Naive B cell (primary cell): ENCODE data around the gene LIFR. TPM values are rescaled to one million over a fixed set of nuclear protein-coding genes. Genes with fewer than 3 reads are reported as not detected.
"Not testable (repeated sequence)": the region's sequence is repeated elsewhere in the genome, so short reads cannot be mapped to it uniquely, and the experiment has no call there.

ENCODE experiments used
- ATAC-seq, 2 donors: fragments of 150-1000 bp; cut with Tn5 transposase; 2 replicates each; pipeline ENCODE4 v1.10.0; 2021; ENCODE audit warnings: low read depth in 2 of 2, mild to moderate bottlenecking in 2 of 2, moderate library complexity in 2 of 2
- DNase-seq: peaks from one replicate; pipeline ENCODE4 v3.0.0; 2022
- H3K27ac Mint-ChIP-seq, 6 donors: one replicate each; pipeline ENCODE4 v1.8.0; 2020 to 2022; ENCODE audit warnings: mild to moderate bottlenecking in 6 of 6, mixed read lengths in 6 of 6, moderate library complexity in 5 of 6, inconsistent platforms in 2 of 6
- H3K27me3 Mint-ChIP-seq, 3 donors: one replicate each; pipeline ENCODE4 v1.8.0; 2021 to 2022; ENCODE audit warnings: mixed read lengths in 3 of 3, mild to moderate bottlenecking in 1 of 3
- H3K36me3 Mint-ChIP-seq, 2 donors: one replicate each; pipeline ENCODE4 v1.8.0; 2020 to 2022; ENCODE audit warnings: mixed read lengths in 2 of 2, inconsistent platforms in 1 of 2, mild to moderate bottlenecking in 1 of 2
- H3K4me1 Mint-ChIP-seq, 3 donors: one replicate each; pipeline ENCODE4 v1.8.0; 2020 to 2022; ENCODE audit warnings: mixed read lengths in 3 of 3, inconsistent platforms in 1 of 3, mild to moderate bottlenecking in 1 of 3, moderate library complexity in 1 of 3
- H3K4me3 Mint-ChIP-seq, 8 donors: one replicate each; pipeline ENCODE4 v1.8.0; 2020 to 2022; ENCODE audit warnings: mild to moderate bottlenecking in 8 of 8, mixed read lengths in 8 of 8, moderate library complexity in 8 of 8, inconsistent platforms in 2 of 8
- H3K9me3 Mint-ChIP-seq, 7 donors: one replicate each; pipeline ENCODE4 v1.8.0; 2020 to 2022; ENCODE audit warnings: mixed read lengths in 7 of 7, mild to moderate bottlenecking in 5 of 7, inconsistent platforms in 2 of 7, moderate library complexity in 1 of 7
- polyA plus RNA-seq, 6 donors: library from polyadenylated mRNA; unstranded; fragments of 300-500 nt; fragmentation: Illumina TruSeq; gene quantifications; one replicate each; pipeline ENCODE4 v1.2.3, GENCODE V29; 2021; ENCODE audit warnings: low read depth in 6 of 6

The LIFR gene
- not detected for polyA plus RNA-seq

DNA sequence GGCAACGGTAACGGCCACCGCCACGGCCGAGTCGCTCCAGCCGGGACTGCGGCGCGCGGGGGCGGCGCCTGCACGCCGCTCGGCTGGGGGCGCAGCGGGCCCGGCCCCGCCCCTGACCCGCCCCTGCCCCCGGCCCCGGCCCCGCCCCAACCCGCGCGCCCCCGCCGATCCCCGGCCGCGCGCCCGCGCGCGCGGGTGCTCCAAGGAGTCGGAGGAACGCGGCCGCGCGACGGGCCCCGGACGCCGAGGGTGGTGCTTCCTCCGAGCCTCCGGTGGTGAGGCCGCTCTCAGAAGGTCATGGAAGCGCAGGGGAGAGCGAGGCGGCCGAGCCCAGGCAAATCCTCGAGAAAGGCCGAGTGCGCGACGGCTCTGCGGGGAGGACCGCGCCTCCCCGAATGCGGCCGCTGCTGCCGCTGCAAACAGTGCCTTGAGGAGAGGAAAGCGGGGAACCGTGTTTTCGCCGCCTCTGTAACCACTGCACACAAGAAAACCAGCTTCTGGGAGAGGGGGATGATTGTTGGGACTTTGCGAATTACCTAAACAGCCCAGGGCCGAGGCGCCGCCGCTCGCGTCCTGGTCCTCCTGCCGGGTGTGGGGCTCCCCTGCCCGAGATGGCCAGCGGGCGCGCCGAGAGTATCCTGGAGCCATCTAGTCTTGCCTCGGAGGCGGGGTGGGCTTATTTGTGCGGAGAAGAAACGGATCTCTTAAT, at the start of gene LIFR:
Gene LIFR, minus strand, starts transcription at position 48 of the 709 bp plus-strand sequence. CDS start 25,999 bp downstream, outside the sequence.
- Mint-ChIP-seq H3K9me3 (peaks cover 0 to 4% (median 0%) of the 10 kb centered on the region in 7 donors), H3K27me3 (peaks cover 54 to 67% (median 58%) of the 10 kb centered on the region in 3 donors), H3K36me3 (no peaks in the 10 kb centered on the region), H3K4me1 (peaks cover 7 to 12% (median 9%) of the 10 kb centered on the region in 3 donors), H3K4me3 (peak within 1 kb of the TSS; percentile 67 to 89 (median 78)), H3K27ac (no peak within 1 kb of the TSS)
- DNase-seq (no peak), ATAC-seq (peak; percentile 20 to 27)

DNA sequence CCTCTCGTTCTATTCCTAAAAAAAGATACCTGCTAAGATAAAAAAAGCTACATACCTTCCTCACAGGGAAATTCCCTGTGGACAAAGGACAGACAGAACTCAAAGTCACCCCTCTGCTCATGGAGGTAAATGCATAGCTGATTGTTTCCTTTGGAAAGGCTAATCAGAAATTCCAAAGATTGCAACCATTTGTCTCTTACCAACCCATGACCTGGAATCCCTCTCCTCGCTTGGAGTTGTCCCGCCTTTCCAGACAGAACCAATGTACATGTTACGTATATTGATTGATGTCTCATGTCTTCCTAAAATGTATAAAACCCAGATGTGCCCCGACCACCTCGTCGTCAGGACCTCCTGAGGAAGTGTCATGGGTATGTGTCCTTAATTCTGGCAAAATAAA, 49.2 kb upstream of the LIFR start:
- ATAC-seq (no peak), DNase-seq (no peak)
- Mint-ChIP-seq H3K4me3 (no peak overlapping the region), H3K27ac (no peak overlapping the region), H3K36me3 (no peaks in the 10 kb centered on the region), H3K4me1 (no peaks in the 10 kb centered on the region), H3K9me3 (peaks cover 0 to 3% (median 0%) of the 10 kb centered on the region in 7 donors), H3K27me3 (peaks cover 6 to 17% (median 8%) of the 10 kb centered on the region in 3 donors)

DNA sequence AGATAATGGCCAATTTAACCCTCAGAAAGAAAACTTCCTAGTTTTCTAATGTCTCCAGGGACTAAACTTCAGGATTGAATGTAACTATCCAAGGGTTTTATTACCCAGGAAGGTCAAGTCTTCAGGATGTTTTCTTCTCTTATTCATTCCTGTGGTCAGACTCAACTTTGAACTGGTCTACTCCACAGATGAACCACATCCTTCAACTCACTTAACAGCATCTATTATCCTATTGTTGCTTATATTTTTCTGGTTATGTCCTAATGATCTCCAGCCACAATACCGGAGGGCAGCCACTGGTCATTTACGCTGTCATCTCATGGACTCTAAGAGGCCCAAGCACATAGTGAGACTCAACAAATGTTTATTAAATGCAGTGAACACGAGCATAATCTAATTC, 47.2 kb upstream of the LIFR start:
- Mint-ChIP-seq H3K4me3 (no peak overlapping the region), H3K27ac (no peak overlapping the region), H3K36me3 (no peaks in the 10 kb centered on the region), H3K4me1 (no peaks in the 10 kb centered on the region), H3K27me3 (peaks cover 6 to 19% (median 11%) of the 10 kb centered on the region in 3 donors), H3K9me3 (peaks cover 0 to 5% (median 2%) of the 10 kb centered on the region in 7 donors)
- no peak for ATAC-seq
- no peak for DNase-seq

GRCh38 chr5:38602641-38603040, 46.2 kb upstream of the LIFR start:
- Mint-ChIP-seq H3K27me3 (peaks cover 8 to 20% (median 14%) of the 10 kb centered on the region in 3 donors), H3K4me1 (no peaks in the 10 kb centered on the region), H3K4me3 (no peak overlapping the region), H3K9me3 (peaks cover 0 to 5% (median 3%) of the 10 kb centered on the region in 7 donors), H3K27ac (no peak overlapping the region), H3K36me3 (no peaks in the 10 kb centered on the region)
- ATAC-seq (no peak), DNase-seq (no peak)

- no peaks in the 10 kb centered on the region for H3K36me3 Mint-ChIP-seq
- H3K4me3 Mint-ChIP-seq, result no peak overlapping the region
- peaks cover 12 to 20% (median 15%) of the 10 kb centered on the region in 3 donors for H3K27me3 Mint-ChIP-seq
- no peak for DNase-seq
- ATAC-seq, result no peak
- H3K4me1 Mint-ChIP-seq, result no peaks in the 10 kb centered on the region
- H3K27ac Mint-ChIP-seq, result peak overlapping the region in 1 of 6 donors; percentile 13
- peaks cover 0 to 5% (median 2%) of the 10 kb centered on the region in 7 donors for H3K9me3 Mint-ChIP-seq
Measured at GRCh38 chr5:38601863-38602298, 45.4 kb upstream of the LIFR start.

DNA sequence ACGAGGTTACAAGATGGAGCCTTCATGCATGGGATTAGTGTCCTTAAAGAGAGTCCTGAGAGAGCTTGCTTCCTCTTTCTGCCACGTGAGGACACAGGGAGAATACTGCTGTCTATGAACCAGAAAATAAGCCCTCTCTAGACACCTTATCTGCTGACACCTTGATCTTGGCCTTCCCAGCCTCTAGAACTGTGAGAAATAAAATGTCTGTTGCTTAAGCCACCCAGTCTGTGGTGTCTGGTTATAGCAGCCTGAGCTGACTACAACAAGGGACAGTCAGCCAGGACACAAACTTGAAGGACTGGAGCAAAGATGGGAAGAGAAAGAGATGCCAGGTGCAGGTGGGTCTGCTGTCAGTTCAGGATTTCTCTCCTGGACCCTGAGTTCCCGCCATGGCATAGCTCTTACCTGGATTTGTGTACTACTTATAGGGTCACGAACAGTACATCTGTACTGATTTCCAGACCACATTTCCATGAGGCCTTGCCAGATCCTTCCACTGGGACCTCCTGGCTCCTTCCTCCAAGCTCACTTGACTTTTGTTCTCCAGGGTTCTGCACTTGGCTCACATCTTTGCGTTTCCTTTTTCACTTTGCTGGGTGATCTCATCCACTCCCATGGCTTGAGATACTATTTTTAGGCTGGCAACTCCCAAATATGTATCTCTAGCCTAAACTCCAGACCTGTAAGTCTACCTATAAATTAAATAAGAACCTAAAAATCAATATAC, 44.9 kb upstream of the LIFR start:
- DNase-seq (no peak), ATAC-seq (no peak)
- H3K36me3 Mint-ChIP-seq, result no peaks in the 10 kb centered on the region
- peaks cover 0 to 5% (median 2%) of the 10 kb centered on the region in 7 donors for H3K9me3 Mint-ChIP-seq
- H3K4me3 Mint-ChIP-seq, result peak overlapping the region in 1 of 8 donors; percentile 11
- no peaks in the 10 kb centered on the region for H3K4me1 Mint-ChIP-seq
- peaks cover 12 to 20% (median 16%) of the 10 kb centered on the region in 3 donors for H3K27me3 Mint-ChIP-seq
- no peak overlapping the region for H3K27ac Mint-ChIP-seq

GRCh38 chr5:38600329-38601045, 44.0 kb upstream of the LIFR start:
- Mint-ChIP-seq H3K4me3 (peak overlapping the region in 1 of 8 donors; percentile 6), H3K27me3 (peaks cover 12 to 20% (median 17%) of the 10 kb centered on the region in 3 donors), H3K9me3 (peaks cover 0 to 5% (median 2%) of the 10 kb centered on the region in 7 donors), H3K4me1 (no peaks in the 10 kb centered on the region), H3K36me3 (no peaks in the 10 kb centered on the region), H3K27ac (no peak overlapping the region)
- DNase-seq (no peak), ATAC-seq (no peak)

DNA sequence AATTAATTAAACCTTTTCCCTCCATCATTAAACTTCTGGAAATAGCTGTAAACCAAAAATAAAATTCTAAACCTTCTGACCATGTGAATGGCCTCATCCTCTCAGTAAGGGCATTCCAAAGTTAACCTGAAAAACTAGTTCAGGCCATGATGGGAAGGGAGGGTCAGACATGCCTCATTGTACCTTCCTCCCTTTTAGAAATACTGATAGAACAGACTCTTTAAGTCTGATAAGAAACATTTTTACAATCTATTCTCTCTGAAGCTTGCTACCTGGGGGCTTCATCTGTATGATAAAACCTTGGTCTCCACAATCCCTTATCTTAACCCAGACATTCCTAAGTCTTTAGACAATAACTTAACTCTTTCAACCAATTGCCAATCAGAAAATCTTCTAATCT, 43.3 kb upstream of the LIFR start:
- H3K27ac Mint-ChIP-seq, ATAC-seq, DNase-seq, H3K9me3 Mint-ChIP-seq, H3K4me1 Mint-ChIP-seq, H3K36me3 Mint-ChIP-seq, H3K4me3 Mint-ChIP-seq: not testable (repeated sequence)
- peaks cover 18 to 24% (median 22%) of the 10 kb centered on the region in 3 donors for H3K27me3 Mint-ChIP-seq

DNA sequence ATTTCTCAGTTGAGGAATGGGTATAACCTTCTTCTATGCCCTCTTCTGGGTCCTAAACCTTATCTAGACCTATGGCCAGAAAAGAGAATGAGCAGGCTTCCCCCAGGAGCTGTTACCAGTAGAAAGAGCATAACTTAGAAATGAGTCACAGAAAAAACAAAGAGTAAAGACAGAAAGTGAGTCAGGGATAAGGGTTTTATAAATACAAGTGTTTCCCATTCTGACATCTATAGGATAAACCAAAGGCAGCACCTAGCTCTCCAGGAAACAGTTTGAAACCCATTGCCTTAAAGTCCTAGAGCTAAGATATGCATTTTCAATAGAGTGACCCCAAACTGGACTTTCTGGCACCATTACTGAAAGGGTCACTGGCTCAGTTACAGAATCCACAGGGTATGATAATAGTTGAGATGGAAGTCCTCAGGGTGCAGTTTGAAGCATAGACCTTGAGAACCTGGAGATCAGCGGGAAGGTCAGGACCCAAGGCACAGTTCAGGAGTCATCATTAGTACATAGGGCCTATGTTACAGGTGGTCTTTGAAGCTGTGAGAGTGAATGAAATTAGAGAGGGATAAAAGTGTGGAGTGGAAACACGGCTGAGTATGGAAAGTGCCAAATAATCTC, 42.7 kb upstream of the LIFR start:
- no peak for ATAC-seq
- no peak for DNase-seq
- H3K27me3 Mint-ChIP-seq, result peaks cover 18 to 30% (median 22%) of the 10 kb centered on the region in 3 donors
- H3K4me1 Mint-ChIP-seq, result no peaks in the 10 kb centered on the region
- H3K36me3 Mint-ChIP-seq, result no peaks in the 10 kb centered on the region
- H3K27ac Mint-ChIP-seq, result no peak overlapping the region
- no peak overlapping the region for H3K4me3 Mint-ChIP-seq
- H3K9me3 Mint-ChIP-seq, result peaks cover 0 to 7% (median 2%) of the 10 kb centered on the region in 7 donors

DNA sequence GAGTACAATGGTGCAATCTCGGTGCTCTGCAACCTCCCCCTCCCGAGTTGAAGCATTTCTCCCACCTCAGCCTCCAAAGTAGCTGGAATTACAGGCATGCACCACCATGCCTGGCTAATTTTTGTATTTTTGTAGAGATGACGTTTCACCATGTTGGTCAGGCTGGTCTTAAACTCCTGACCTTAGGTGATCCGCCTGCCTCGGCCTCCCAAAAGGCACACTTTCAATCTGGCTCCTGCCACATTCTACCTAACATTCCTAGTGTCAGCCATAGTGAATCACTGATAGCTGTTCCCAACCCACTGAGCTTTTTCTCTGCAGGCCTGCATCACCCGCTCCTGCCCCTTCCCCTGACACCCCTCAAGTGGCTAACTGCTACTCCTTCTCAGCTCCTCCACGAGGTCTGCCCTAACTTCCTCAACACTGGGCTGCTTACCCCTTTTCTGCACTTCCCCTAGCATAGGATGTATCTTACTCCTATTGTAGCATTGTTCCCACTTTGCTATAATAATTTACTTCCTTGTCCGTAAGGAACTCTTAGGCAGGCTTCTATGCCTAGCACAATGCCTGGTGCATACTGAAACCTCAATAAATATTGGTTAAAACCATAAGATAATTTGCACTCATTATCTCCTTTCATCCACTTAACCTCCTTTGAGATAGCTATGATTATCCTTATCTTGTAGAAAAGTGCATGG, 42.0 kb upstream of the LIFR start:
- Mint-ChIP-seq H3K9me3 (peaks cover 0 to 8% (median 2%) of the 10 kb centered on the region in 7 donors), H3K27me3 (peaks cover 22 to 35% (median 24%) of the 10 kb centered on the region in 3 donors), H3K36me3 (no peaks in the 10 kb centered on the region), H3K27ac (no peak overlapping the region), H3K4me3 (no peak overlapping the region), H3K4me1 (no peaks in the 10 kb centered on the region)
- ATAC-seq (no peak), DNase-seq (no peak)

GRCh38 chr5:38596981-38597380, 40.5 kb upstream of the LIFR start:
- Mint-ChIP-seq H3K36me3 (no peaks in the 10 kb centered on the region), H3K4me3 (no peak overlapping the region), H3K27me3 (peaks cover 17 to 35% (median 29%) of the 10 kb centered on the region in 3 donors), H3K4me1 (no peaks in the 10 kb centered on the region), H3K27ac (no peak overlapping the region), H3K9me3 (peaks cover 0 to 7% (median 2%) of the 10 kb centered on the region in 7 donors)
- ATAC-seq, result no peak
- DNase-seq, result no peak

DNA sequence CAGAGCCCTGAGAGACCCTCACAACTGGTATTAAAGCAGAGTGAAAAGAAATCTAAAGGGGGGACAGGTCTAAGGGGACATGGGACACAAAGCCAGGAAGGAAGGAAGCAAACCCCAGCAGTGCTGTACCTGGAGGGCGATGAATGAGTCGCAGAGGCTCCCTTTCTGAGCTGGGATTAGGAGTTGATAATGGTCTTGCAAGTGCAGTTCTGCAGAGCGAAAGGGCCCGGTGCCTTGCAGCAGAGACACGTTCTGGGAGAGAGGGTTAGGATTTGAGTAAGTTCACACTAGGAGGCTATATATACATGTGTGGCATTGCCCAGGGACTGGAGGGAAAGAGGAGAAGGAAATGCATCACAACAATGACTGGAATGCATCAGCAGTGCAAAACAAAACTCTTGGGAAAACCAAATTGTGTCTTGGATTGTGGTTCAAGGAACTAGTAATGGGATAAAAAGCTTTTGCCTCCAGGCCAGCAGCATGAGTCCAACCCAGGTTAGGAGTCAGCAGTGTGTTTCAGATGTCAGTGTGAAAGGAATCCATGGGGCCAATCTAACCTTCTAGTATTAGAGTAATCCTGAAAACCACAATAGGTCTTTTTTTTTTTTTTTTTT, 38.8 kb upstream of the LIFR start:
- peak overlapping the region in 1 of 8 donors; percentile 67 for H3K4me3 Mint-ChIP-seq
- DNase-seq (no peak), ATAC-seq (no peak)
- H3K27me3 Mint-ChIP-seq, result peaks cover 16 to 41% (median 32%) of the 10 kb centered on the region in 3 donors
- H3K36me3 Mint-ChIP-seq, result no peaks in the 10 kb centered on the region
- H3K9me3 Mint-ChIP-seq, result peaks cover 0 to 7% (median 2%) of the 10 kb centered on the region in 7 donors
- H3K4me1 Mint-ChIP-seq, result no peaks in the 10 kb centered on the region
- peak overlapping the region in 1 of 6 donors; percentile 35 for H3K27ac Mint-ChIP-seq
